Type B pancreatic cell (in vitro differentiated cells): ENCODE results near the gene HNRNPUL2. TPM values are rescaled to one million over a fixed set of nuclear protein-coding genes. Genes with fewer than 3 reads are reported as not detected.
A peak's percentile ranks its signal among the peaks of the same experiment; 100 is the strongest.
"Not testable (repeated sequence)": the region's sequence is repeated elsewhere in the genome, so short reads cannot be mapped to it uniquely, and the experiment has no call there.

Experiments
- DNase-seq: peaks from one replicate; pipeline ENCODE4 v3.0.0; 2021; ENCODE audit warnings: mixed read lengths; ENCODE audit not compliant: unreplicated experiment; ENCODE audit errors: extremely low spot score
- H3K27ac Mint-ChIP-seq: 2 replicates; pipeline ENCODE4 v1.8.0; 2021; ENCODE audit warnings: mild to moderate bottlenecking, mixed read lengths
- H3K27me3 Mint-ChIP-seq: 2 replicates; pipeline ENCODE4 v1.8.0; 2021; ENCODE audit warnings: mixed read lengths
- H3K36me3 Mint-ChIP-seq: 2 replicates; pipeline ENCODE4 v1.8.0; 2021; ENCODE audit warnings: mixed read lengths
- H3K4me1 Mint-ChIP-seq: one replicate; pipeline ENCODE4 v1.8.0; 2021; ENCODE audit warnings: mixed read lengths; ENCODE audit not compliant: unreplicated experiment
- H3K4me3 Mint-ChIP-seq: 2 replicates; pipeline ENCODE4 v1.8.0; 2021; ENCODE audit warnings: mild to moderate bottlenecking, mixed read lengths
- H3K9me3 Mint-ChIP-seq: 2 replicates; pipeline ENCODE4 v1.8.0; 2021; ENCODE audit warnings: mixed read lengths
- CTCF ChIP-seq: fragments of 200-600 bp; sonication (generic); conservative IDR thresholded peaks from 2 replicates; pipeline ENCODE4 v1.5.0; 2021; ENCODE audit warnings: antibody characterized with exemption, mild to moderate bottlenecking
- total RNA-seq: library from RNA; stranded (reverse); gene quantifications from 2 replicates; pipeline ENCODE4 v1.2.1, GENCODE V29; 2021; ENCODE audit warnings: low replicate concordance

The HNRNPUL2 gene
- total RNA-seq, 1 donor from 2014 or later, result 63.7 TPM

- no peak for TF ChIP-seq CTCF
- Mint-ChIP-seq H3K36me3 (peaks cover 13% of the 10 kb centered on the region), H3K4me3 (peak overlapping the region; percentile 95), H3K27ac (peak overlapping the region; percentile 90), H3K27me3 (no peaks in the 10 kb centered on the region), H3K4me1 (peaks cover 33% of the 10 kb centered on the region), H3K9me3 (no peaks in the 10 kb centered on the region)
- DNase-seq, result peak; percentile 97
Measured at GRCh38 chr11:62705880-62706849, 21.1 kb downstream of the HNRNPUL2 start.

GRCh38 chr11:62705413-62705812 is 21.8 kb downstream of the HNRNPUL2 start:
- no peak for TF ChIP-seq CTCF
- H3K4me1 Mint-ChIP-seq, result peaks cover 33% of the 10 kb centered on the region

GRCh38 chr11:62703921-62704320 is 23.3 kb downstream of the HNRNPUL2 start:
- Mint-ChIP-seq H3K36me3 (peaks cover 12% of the 10 kb centered on the region), H3K4me1 (peaks cover 23% of the 10 kb centered on the region)
- H3K27ac Mint-ChIP-seq, H3K27me3 Mint-ChIP-seq, H3K9me3 Mint-ChIP-seq, DNase-seq, H3K4me3 Mint-ChIP-seq: not testable (repeated sequence)

More at GRCh38 chr11:62705413-62705812, 21.8 kb downstream of the HNRNPUL2 start:
- H3K27me3 Mint-ChIP-seq, result no peaks in the 10 kb centered on the region
- peaks cover 12% of the 10 kb centered on the region for H3K36me3 Mint-ChIP-seq
- DNase-seq, result no peak
- H3K4me3 Mint-ChIP-seq, result peak overlapping the region; percentile 95
- H3K27ac Mint-ChIP-seq, result peak overlapping the region; percentile 90
- no peaks in the 10 kb centered on the region for H3K9me3 Mint-ChIP-seq

GRCh38 chr11:62702246-62702645 is 25.0 kb downstream of the HNRNPUL2 start:
- no peak overlapping the region for H3K4me3 Mint-ChIP-seq
- peaks cover 12% of the 10 kb centered on the region for H3K4me1 Mint-ChIP-seq

GRCh38 chr11:62694455-62695167 is 32.6 kb downstream of the HNRNPUL2 start:
- Mint-ChIP-seq H3K27me3 (no peaks in the 10 kb centered on the region), H3K27ac (no peak overlapping the region), H3K36me3 (peaks cover 26% of the 10 kb centered on the region), H3K9me3 (no peaks in the 10 kb centered on the region), H3K4me3 (no peak overlapping the region), H3K4me1 (peaks cover 9% of the 10 kb centered on the region)
- TF ChIP-seq CTCF, result peak; percentile 88
- no peak for DNase-seq

More at GRCh38 chr11:62702246-62702645, 25.0 kb downstream of the HNRNPUL2 start:
- H3K27ac Mint-ChIP-seq, result no peak overlapping the region
- no peaks in the 10 kb centered on the region for H3K9me3 Mint-ChIP-seq
- H3K36me3 Mint-ChIP-seq, result peaks cover 16% of the 10 kb centered on the region
- TF ChIP-seq CTCF, result no peak
- no peaks in the 10 kb centered on the region for H3K27me3 Mint-ChIP-seq
- DNase-seq, result no peak

GRCh38 chr11:62693624-62694023 is 33.6 kb downstream of the HNRNPUL2 start:
- peaks cover 24% of the 10 kb centered on the region for H3K36me3 Mint-ChIP-seq
- H3K27ac Mint-ChIP-seq, H3K4me3 Mint-ChIP-seq, H3K27me3 Mint-ChIP-seq, DNase-seq, H3K9me3 Mint-ChIP-seq: not testable (repeated sequence)
- peaks cover 11% of the 10 kb centered on the region for H3K4me1 Mint-ChIP-seq
